Adrenal gland (tissue), 12 donors: ENCODE data around the gene POLE2. TPM values are rescaled to one million over a fixed set of nuclear protein-coding genes. Genes with fewer than 3 reads are reported as not detected.

Experiments
- DNase-seq, 7 donors: peaks; one replicate each; pipeline ENCODE4 v3.0.0-alpha.2; 2019 to 2020
- H3K27ac ChIP-seq, 5 donors: fragments of 200-600 bp; sonication (generic) in 4 of 5; 1 replicate in 3 of 5; 2 replicates in 2 of 5; pipeline versions ENCODE4 v1.5.1 to v1.8.0; 2016 to 2020; ENCODE audit warnings: mild to moderate bottlenecking in 1 of 5
- H3K27me3 ChIP-seq: fragments of 200-600 bp; 2 replicates; pipeline ENCODE4 v1.8.0; 2021
- H3K36me3 ChIP-seq, 2 donors: fragments of 200-600 bp; replicated peaks in 1 of 2; 1 replicate in 1 of 2; 2 replicates in 1 of 2; pipeline versions ENCODE4 v1.5.1 to v1.8.0; 2018 to 2022
- H3K4me1 ChIP-seq, 2 donors: fragments of 200-600 bp; replicated peaks in 1 of 2; 1 replicate in 1 of 2; 2 replicates in 1 of 2; pipeline versions ENCODE4 v1.5.1 to v1.8.0; 2018 to 2021
- H3K4me3 ChIP-seq, 4 donors: fragments of 200-600 bp; sonication (generic) in 3 of 4; one replicate each; pipeline ENCODE4 v1.5.1; 2016 to 2018
- H3K9me3 ChIP-seq, 3 donors: fragments of 200-600 bp; sonication (generic) in 1 of 3; replicated peaks in 1 of 3; 1 replicate in 2 of 3; 2 replicates in 1 of 3; pipeline versions ENCODE4 v1.5.1 to v1.8.0; 2016 to 2021
- POLR2A ChIP-seq, 2 donors: fragments of 450-650 bp; IDR thresholded peaks; one replicate each; pipeline ENCODE4 v1.6.1; 2017; ENCODE audit warnings: antibody characterized with exemption in 2 of 2, mild to moderate bottlenecking in 2 of 2, moderate library complexity in 1 of 2
- WGBS, 4 donors: extraction: QIAGEN DNeasy Blood & Tissue Kit in 2 of 4; methylation state at CpG; one replicate each; pipeline versions ENCODE4 v1.1.5 to v1.1.7; 2013 to 2017; 5-methylcytosine and 5-hydroxymethylcytosine counted together
- intact Hi-C, 2 donors: fragments of 100-400 bp; cut with DNase I; formaldehyde crosslinking; loops; one replicate each; pipeline versions ENCODE4 v1.14.1 to v1.15.0; 2022 to 2023
- polyA plus RNA-seq, 3 donors: library from polyadenylated mRNA; stranded (reverse); fragments of 200-250 nt in 2 of 3; fragments of 350-450 nt in 1 of 3; fragmentation: Illumina TruSeq in 1 of 3; extraction: RNeasy Lipid Tissue Mini Kit (QIAGEN cat#74804) in 1 of 3; gene quantifications; one replicate each; pipeline ENCODE4 v1.2.3, GENCODE V29; 2013 to 2014
- total RNA-seq, 9 donors: library from RNA; depleted of rRNA in 4 of 9; stranded (reverse); fragments of >200 nt in 4 of 9; fragments of 120-200 nt in 1 of 9; fragmentation: NEBNext Ultra II Directional in 1 of 9; extraction: Animal tissue kit (Norgen Biotek cat#: 25700) in 1 of 9; gene quantifications; one replicate each; pipeline versions ENCODE4 v1.1.0 to v1.2.4, GENCODE V29; 2013 to 2023
- TF ChIP-seq, protein P1 (sequence below), 6 experiments: fragments of 450-650 bp in 4 of 6; fragments of 200-600 bp in 2 of 6; sonication (generic) in 1 of 6; IDR thresholded peaks; 1 replicate in 5 of 6; 2 replicates in 1 of 6; pipeline versions ENCODE4 v1.5.1 to v1.8.0; 2016 to 2021; ENCODE audit warnings: antibody characterized with exemption in 6 of 6, mild to moderate bottlenecking in 2 of 6, moderate library complexity in 1 of 6
- donor health status: healthy with polysubstance abuse.
- donor health status: Bipolar disorder and iron deficiency.
- donor health status: DM: yes; HTN: yes; CAD: no.
- donor health status: DM: no; HTN: no; CAD: no.
- donor health status: DM: no; HTN: no; CAD: no.
- donor health status: DM: yes; HTN: yes; CAD: no.

Gene POLE2
- total and polyA plus RNA-seq, 12 donors, result 0.95 to 10.4 (median 1.7) TPM

- Histone ChIP-seq H3K27me3 (no peaks in the 10 kb centered on the region), H3K9me3 (no peaks in the 10 kb centered on the region), H3K4me3 (no peak overlapping the region), H3K36me3 (no peaks in the 10 kb centered on the region), H3K27ac (no peak overlapping the region), H3K4me1 (peaks cover 8 to 15% of the 10 kb centered on the region in 2 donors)
- DNase-seq, result no peak
- intact Hi-C loops, result no loop called here
- 62 to 66% (median 66%) methylated on average over 4 of the region's 4 CpGs for WGBS, 4 donors
- TF ChIP-seq, protein P1, sequence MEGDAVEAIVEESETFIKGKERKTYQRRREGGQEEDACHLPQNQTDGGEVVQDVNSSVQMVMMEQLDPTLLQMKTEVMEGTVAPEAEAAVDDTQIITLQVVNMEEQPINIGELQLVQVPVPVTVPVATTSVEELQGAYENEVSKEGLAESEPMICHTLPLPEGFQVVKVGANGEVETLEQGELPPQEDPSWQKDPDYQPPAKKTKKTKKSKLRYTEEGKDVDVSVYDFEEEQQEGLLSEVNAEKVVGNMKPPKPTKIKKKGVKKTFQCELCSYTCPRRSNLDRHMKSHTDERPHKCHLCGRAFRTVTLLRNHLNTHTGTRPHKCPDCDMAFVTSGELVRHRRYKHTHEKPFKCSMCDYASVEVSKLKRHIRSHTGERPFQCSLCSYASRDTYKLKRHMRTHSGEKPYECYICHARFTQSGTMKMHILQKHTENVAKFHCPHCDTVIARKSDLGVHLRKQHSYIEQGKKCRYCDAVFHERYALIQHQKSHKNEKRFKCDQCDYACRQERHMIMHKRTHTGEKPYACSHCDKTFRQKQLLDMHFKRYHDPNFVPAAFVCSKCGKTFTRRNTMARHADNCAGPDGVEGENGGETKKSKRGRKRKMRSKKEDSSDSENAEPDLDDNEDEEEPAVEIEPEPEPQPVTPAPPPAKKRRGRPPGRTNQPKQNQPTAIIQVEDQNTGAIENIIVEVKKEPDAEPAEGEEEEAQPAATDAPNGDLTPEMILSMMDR (IDR thresholded peaks at IDR 0.05), result no peak
- no peak for TF ChIP-seq POLR2A (IDR thresholded peaks at IDR 0.05)
These were observed 3.0 kb upstream of the POLE2 start for GRCh38 chr14:49691031-49691430.

- no peak overlapping the region for H3K4me3 ChIP-seq
- no peak for DNase-seq
- intact Hi-C loops, result no loop called here
These were observed 652 bp upstream of the POLE2 start for GRCh38 chr14:49688701-49689030.

GRCh38 chr14:49686425-49686824, 1.6 kb downstream of the POLE2 start:
- intact Hi-C loops, result no loop called here
- H3K4me3 ChIP-seq, result no peak overlapping the region
- no peak for DNase-seq
- no peak for TF ChIP-seq POLR2A (IDR thresholded peaks at IDR 0.05)
- TF ChIP-seq, protein P1 (IDR thresholded peaks at IDR 0.05), result no peak
- H3K9me3 ChIP-seq, result no peaks in the 10 kb centered on the region
- 62 to 68% (median 64%) methylated on average over 4 of the region's 4 CpGs for WGBS, 4 donors
- H3K4me1 ChIP-seq, result peaks cover 4 to 5% of the 10 kb centered on the region in 2 donors
- H3K36me3 ChIP-seq, result no peaks in the 10 kb centered on the region
- H3K27ac ChIP-seq, result no peak overlapping the region
- H3K27me3 ChIP-seq, result no peaks in the 10 kb centered on the region

More at GRCh38 chr14:49688701-49689030, 652 bp upstream of the POLE2 start:
- no peaks in the 10 kb centered on the region for H3K27me3 ChIP-seq
- no peaks in the 10 kb centered on the region for H3K9me3 ChIP-seq
- H3K27ac ChIP-seq, result peak overlapping the region in 3 of 5 donors; percentile 68 to 87 (median 75)
- H3K4me1 ChIP-seq, result peaks cover 5 to 7% of the 10 kb centered on the region in 2 donors
- TF ChIP-seq POLR2A (IDR thresholded peaks at IDR 0.05), result no peak
- TF ChIP-seq, protein P1 (IDR thresholded peaks at IDR 0.05), result no peak
- H3K36me3 ChIP-seq, result no peaks in the 10 kb centered on the region
- WGBS, 4 donors, result 84 to 93% (median 90%) methylated on average over 8 of the region's 8 CpGs

DNA sequence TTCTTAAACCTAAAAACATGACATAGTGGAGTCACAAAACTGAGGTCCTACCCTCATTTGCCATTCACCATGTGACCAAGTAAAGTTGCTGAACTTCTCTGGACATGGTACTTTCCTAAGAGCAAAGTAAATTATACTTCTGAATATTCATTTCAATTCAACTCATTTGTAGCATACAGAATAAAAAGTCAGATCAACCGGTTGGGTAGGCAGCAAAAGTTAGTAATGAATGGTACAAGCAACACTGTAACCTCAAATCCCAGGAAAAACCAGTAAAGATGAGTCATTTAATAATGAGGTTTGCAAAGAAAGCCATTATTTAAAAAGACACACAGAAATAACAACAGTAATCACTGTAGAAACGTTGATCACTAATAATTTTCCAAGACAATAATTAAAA, 8.7 kb downstream of the POLE2 start:
- no peak overlapping the region for H3K4me3 ChIP-seq
- no peaks in the 10 kb centered on the region for H3K27me3 ChIP-seq
- no peaks in the 10 kb centered on the region for H3K4me1 ChIP-seq
- H3K27ac ChIP-seq, result no peak overlapping the region
- TF ChIP-seq, protein P1 (IDR thresholded peaks at IDR 0.05), result no peak
- H3K36me3 ChIP-seq, result no peaks in the 10 kb centered on the region
- intact Hi-C loops, result no loop called here
- WGBS, 4 donors, result 56 to 78% (median 74%) methylated on average over 2 of the region's 2 CpGs
- no peak for DNase-seq
- H3K9me3 ChIP-seq, result no peaks in the 10 kb centered on the region
